Kidney (tissue), 14 donors: ENCODE data around the gene FOXL1. TPM values are rescaled to one million over a fixed set of nuclear protein-coding genes. Genes with fewer than 3 reads are reported as not detected.

ENCODE experiments used
- DNase-seq, 5 donors: peaks; one replicate each; pipeline ENCODE4 v3.0.0-alpha.2; 2013 to 2020
- FAIRE-seq: peaks from 2 replicates; lab custom pipeline; 2012; peaks lifted over from hg19 to GRCh38; lab: Jason Lieb, UNC
- H3K27ac ChIP-seq, 2 donors: one replicate each; pipeline ENCODE4 v1.7.0; 2013; ENCODE audit warnings: low read depth in 2 of 2, low read length in 2 of 2, inconsistent platforms in 1 of 2
- H3K27me3 ChIP-seq: one replicate; pipeline ENCODE4 v1.7.1; 2013; ENCODE audit warnings: low read length, inconsistent platforms; ENCODE audit not compliant: control insufficient read depth, insufficient read depth
- H3K36me3 ChIP-seq, 3 donors: one replicate each; pipeline versions ENCODE4 v1.7.0 to v1.7.1; 2013; ENCODE audit warnings: low read length in 3 of 3, control low read depth in 1 of 3, inconsistent platforms in 1 of 3; ENCODE audit not compliant: insufficient read depth in 3 of 3, control insufficient read depth in 2 of 3
- H3K4me1 ChIP-seq, 3 donors: one replicate each; pipeline versions ENCODE4 v1.7.0 to v1.7.1; 2013; ENCODE audit warnings: low read length in 3 of 3, inconsistent platforms in 1 of 3, low read depth in 1 of 3; ENCODE audit not compliant: control insufficient read depth in 2 of 3, insufficient read depth in 2 of 3
- H3K4me3 ChIP-seq, 3 donors: one replicate each; pipeline versions ENCODE4 v1.7.0 to v1.8.1; 2013; ENCODE audit warnings: low read length in 3 of 3, control low read depth in 1 of 3, inconsistent platforms in 1 of 3
- H3K9ac ChIP-seq, 3 donors: one replicate each; pipeline versions ENCODE4 v1.7.0 to v1.7.1; 2013; ENCODE audit warnings: low read length in 3 of 3, control low read depth in 1 of 3, inconsistent platforms in 1 of 3
- H3K9me3 ChIP-seq, 3 donors: one replicate each; pipeline versions ENCODE4 v1.7.0 to v1.7.1; 2013; ENCODE audit warnings: low read length in 3 of 3, control low read depth in 1 of 3, inconsistent platforms in 1 of 3; ENCODE audit not compliant: control insufficient read depth in 2 of 3, insufficient read depth in 1 of 3
- CTCF ChIP-seq: IDR thresholded peaks from 3 replicates; pipeline ENCODE4 v1.5.1; 2012; ENCODE audit warnings: mild to moderate bottlenecking, moderate library complexity, borderline replicate concordance; ENCODE audit not compliant: insufficient read depth; ENCODE audit errors: extremely low read depth
- intact Hi-C: fragments of 100-400 bp; cut with DNase I; formaldehyde crosslinking; loops from one replicate; pipeline ENCODE4 v1.11.1; 2022
- polyA plus RNA-seq: library from polyadenylated mRNA; stranded (reverse); fragments of 350-450 nt; fragmentation: Illumina TruSeq; extraction: RNeasy Lipid Tissue Mini Kit (QIAGEN cat#74804); gene quantifications from one replicate; pipeline ENCODE4 v1.2.3, GENCODE V29; 2014; ENCODE audit warnings: low read depth, low replicate concordance; ENCODE audit not compliant: insufficient read depth
- total RNA-seq: library from RNA; stranded (reverse); fragmentation: NEBNext Ultra II Directional; extraction: Animal tissue kit (Norgen Biotek cat#: 25700); gene quantifications from one replicate; pipeline ENCODE4 v1.2.1, GENCODE V29; 2021
- donor health status: control.
- donor health status: control.
- donor health status: control.
- donor health status: control.
- donor health status: control.
- donor health status: DM: yes; HTN: yes; CAD: no.
- donor health status: Normal renal cell carcinoma (clear cell type).

Gene FOXL1
- total and polyA plus RNA-seq, 2 donors from 2014 or later = 0.52 to 2.0 TPM

GRCh38 chr16:86555704-86556075 is 22.7 kb upstream of the FOXL1 start:
- no peak for TF ChIP-seq CTCF
- DNase-seq (peak in 3 of 5 donors; percentile 1 to 74 (median 69)), FAIRE-seq (no peak)
- Histone ChIP-seq H3K9me3 (no peaks in the 10 kb centered on the region), H3K4me1 (peaks cover 0 to 6% (median 0%) of the 10 kb centered on the region in 3 donors), H3K36me3 (no peaks in the 10 kb centered on the region), H3K9ac (peak overlapping the region; percentile 74 to 97 (median 78)), H3K27me3 (no peaks in the 10 kb centered on the region), H3K4me3 (peak overlapping the region; percentile 82 to 95 (median 92)), H3K27ac (no peak overlapping the region)
- intact Hi-C loops = no loop called here

GRCh38 chr16:86556576-86556975 is 21.8 kb upstream of the FOXL1 start:
- no peak for TF ChIP-seq CTCF
- Histone ChIP-seq H3K27me3 (no peaks in the 10 kb centered on the region), H3K9me3 (no peaks in the 10 kb centered on the region), H3K9ac (no peak overlapping the region), H3K4me1 (peaks cover 0 to 6% (median 0%) of the 10 kb centered on the region in 3 donors), H3K4me3 (no peak overlapping the region), H3K27ac (no peak overlapping the region), H3K36me3 (no peaks in the 10 kb centered on the region)
- no peak for DNase-seq
- intact Hi-C loops = no loop called here
- FAIRE-seq = no peak

GRCh38 chr16:86557587-86557986 is 20.8 kb upstream of the FOXL1 start:
- Histone ChIP-seq H3K4me3 (no peak overlapping the region), H3K27ac (no peak overlapping the region), H3K27me3 (no peaks in the 10 kb centered on the region), H3K9me3 (no peaks in the 10 kb centered on the region), H3K9ac (no peak overlapping the region), H3K4me1 (peaks cover 0 to 6% (median 0%) of the 10 kb centered on the region in 3 donors), H3K36me3 (no peaks in the 10 kb centered on the region)
- intact Hi-C loops = no loop called here
- no peak for TF ChIP-seq CTCF
- no peak for DNase-seq
- FAIRE-seq = no peak
